Inflammatory macrophage treated with lipopolysaccharide for 4 hours (primary cell): ENCODE measurements around the gene PMIS2.
"Not testable (repeated sequence)": the region's sequence is repeated elsewhere in the genome, so short reads cannot be mapped to it uniquely, and the experiment has no call there.

ENCODE experiments used
- DNase-seq: peaks from one replicate; pipeline ENCODE4 v3.0.0-alpha.2; 2020

The PMIS2 gene

GRCh38 chr19:35595928-35596327 is 10.0 kb downstream of the PMIS2 start:
- DNase-seq, result no peak

GRCh38 chr19:35596366-35596999 is 10.5 kb downstream of the PMIS2 start:
- DNase-seq, result peak; percentile 26

GRCh38 chr19:35601971-35602370 is 16.0 kb downstream of the PMIS2 start:
- no peak for DNase-seq

GRCh38 chr19:35604436-35604835 is 18.5 kb downstream of the PMIS2 start:
- DNase-seq, result not testable (repeated sequence)

GRCh38 chr19:35607170-35607569 is 21.2 kb downstream of the PMIS2 start:
- DNase-seq, result not testable (repeated sequence)

- no peak for DNase-seq
These were observed 21.7 kb downstream of the PMIS2 start for GRCh38 chr19:35607661-35608060.

GRCh38 chr19:35608251-35608650 is 22.3 kb downstream of the PMIS2 start:
- DNase-seq, result no peak

GRCh38 chr19:35609851-35610353 is 23.9 kb downstream of the PMIS2 start:
- DNase-seq, result peak; percentile 40

- DNase-seq, result no peak
These were observed 26.2 kb downstream of the PMIS2 start for GRCh38 chr19:35612224-35612558.

GRCh38 chr19:35612559-35613321 is 26.8 kb downstream of the PMIS2 start, which contains the start of gene HAUS5:
HAUS5 (plus strand) TSS chr19:35612735; CDS start chr19:35612795, 60 bp downstream.
- DNase-seq, result peak; percentile 91

GRCh38 chr19:35613574-35613973 is 27.6 kb downstream of the PMIS2 start:
- DNase-seq, result no peak

GRCh38 chr19:35615036-35615435 is 29.1 kb downstream of the PMIS2 start:
- DNase-seq, result no peak

GRCh38 chr19:35618857-35619256 is 32.9 kb downstream of the PMIS2 start:
- DNase-seq, result no peak

GRCh38 chr19:35619290-35619923 is 33.4 kb downstream of the PMIS2 start:
- DNase-seq, result no peak

- no peak for DNase-seq
These were observed 34.0 kb downstream of the PMIS2 start for GRCh38 chr19:35620001-35620400.

GRCh38 chr19:35621708-35622107 is 35.7 kb downstream of the PMIS2 start:
- DNase-seq, result no peak

GRCh38 chr19:35622750-35623149 is 36.8 kb downstream of the PMIS2 start:
- no peak for DNase-seq

- no peak for DNase-seq
These were observed 37.5 kb downstream of the PMIS2 start for GRCh38 chr19:35623327-35624010.

GRCh38 chr19:35628264-35628564 is 42.2 kb downstream of the PMIS2 start:
- no peak for DNase-seq

GRCh38 chr19:35628565-35629331 is 42.8 kb downstream of the PMIS2 start, which contains the start of gene RBM42:
RBM42 (plus strand) TSS chr19:35629036; CDS start chr19:35629154, 118 bp downstream.
- peak; percentile 99 for DNase-seq

GRCh38 chr19:35629332-35629633 is 43.3 kb downstream of the PMIS2 start:
- no peak for DNase-seq

- no peak for DNase-seq
These were observed 47.9 kb downstream of the PMIS2 start for GRCh38 chr19:35633727-35634440.
